Progenitor cell of endocrine pancreas (in vitro differentiated cells): ENCODE data around the gene CIBAR2. TPM values are rescaled to one million over a fixed set of nuclear protein-coding genes. Genes with fewer than 3 reads are reported as not detected.

Experiments
- DNase-seq: peaks from one replicate; pipeline ENCODE4 v3.0.0; 2021; ENCODE audit warnings: low spot score; ENCODE audit not compliant: unreplicated experiment
- H3K27ac Mint-ChIP-seq: 2 replicates; pipeline ENCODE4 v1.8.0; 2021; ENCODE audit warnings: mild to moderate bottlenecking, moderate library complexity, mixed read lengths
- H3K27me3 Mint-ChIP-seq: 2 replicates; pipeline ENCODE4 v1.8.0; 2021; ENCODE audit warnings: mixed read lengths
- H3K36me3 Mint-ChIP-seq: 2 replicates; pipeline ENCODE4 v1.8.0; 2022; ENCODE audit warnings: mixed read lengths; ENCODE audit not compliant: insufficient read depth
- H3K4me1 Mint-ChIP-seq: 2 replicates; pipeline ENCODE4 v1.8.0; 2021; ENCODE audit warnings: low read depth, mixed read lengths
- H3K4me3 Mint-ChIP-seq: 2 replicates; pipeline ENCODE4 v1.8.0; 2021; ENCODE audit warnings: low read depth, mild to moderate bottlenecking, moderate library complexity, mixed read lengths
- H3K9me3 Mint-ChIP-seq: 2 replicates; pipeline ENCODE4 v1.8.0; 2021; ENCODE audit warnings: low read depth, mixed read lengths
- CTCF ChIP-seq: fragments of 200-600 bp; sonication (generic); IDR thresholded peaks from one replicate; pipeline ENCODE4 v1.5.0; 2021; ENCODE audit warnings: antibody characterized with exemption, mild to moderate bottlenecking; ENCODE audit not compliant: unreplicated experiment
- total RNA-seq: library from RNA; stranded (reverse); gene quantifications from 2 replicates; pipeline ENCODE4 v1.2.1, GENCODE V29; 2021

Gene CIBAR2
- total RNA-seq, 1 donor from 2014 or later: 0.43 TPM

GRCh38 chr16:85138825-85139627 lies 26.8 kb upstream of the CIBAR2 start:
- H3K36me3 Mint-ChIP-seq: no peaks in the 10 kb centered on the region
- H3K27me3 Mint-ChIP-seq: peaks cover 18% of the 10 kb centered on the region
- no peak overlapping the region for H3K4me3 Mint-ChIP-seq
- no peak for TF ChIP-seq CTCF
- no peaks in the 10 kb centered on the region for H3K9me3 Mint-ChIP-seq
- H3K4me1 Mint-ChIP-seq: peaks cover 3% of the 10 kb centered on the region
- DNase-seq: no peak
- no peak overlapping the region for H3K27ac Mint-ChIP-seq

- no peak for TF ChIP-seq CTCF
- no peak for DNase-seq
- H3K36me3 Mint-ChIP-seq: no peaks in the 10 kb centered on the region
- no peak overlapping the region for H3K4me3 Mint-ChIP-seq
- H3K4me1 Mint-ChIP-seq: peaks cover 3% of the 10 kb centered on the region
- no peak overlapping the region for H3K27ac Mint-ChIP-seq
- peaks cover 14% of the 10 kb centered on the region for H3K27me3 Mint-ChIP-seq
- H3K9me3 Mint-ChIP-seq: no peaks in the 10 kb centered on the region
Measured at GRCh38 chr16:85138073-85138824, 26.0 kb upstream of the CIBAR2 start.

- H3K4me1 Mint-ChIP-seq: peaks cover 3% of the 10 kb centered on the region
- DNase-seq: no peak
- no peaks in the 10 kb centered on the region for H3K9me3 Mint-ChIP-seq
- no peak overlapping the region for H3K27ac Mint-ChIP-seq
- H3K27me3 Mint-ChIP-seq: peaks cover 14% of the 10 kb centered on the region
- no peaks in the 10 kb centered on the region for H3K36me3 Mint-ChIP-seq
- no peak overlapping the region for H3K4me3 Mint-ChIP-seq
- TF ChIP-seq CTCF: no peak
Measured at GRCh38 chr16:85137323-85138072, 25.2 kb upstream of the CIBAR2 start.

- H3K36me3 Mint-ChIP-seq: no peaks in the 10 kb centered on the region
- no peak overlapping the region for H3K27ac Mint-ChIP-seq
- peaks cover 14% of the 10 kb centered on the region for H3K27me3 Mint-ChIP-seq
- DNase-seq: no peak
- H3K4me3 Mint-ChIP-seq: no peak overlapping the region
- peaks cover 3% of the 10 kb centered on the region for H3K4me1 Mint-ChIP-seq
- no peak for TF ChIP-seq CTCF
- no peaks in the 10 kb centered on the region for H3K9me3 Mint-ChIP-seq
Measured at GRCh38 chr16:85136702-85137322, 24.5 kb upstream of the CIBAR2 start.
